Rectal smooth muscle tissue (tissue), 1 donor: Measurements from ENCODE around the gene DIP2C.

Experiments used
- H3K27ac ChIP-seq: one replicate; pipeline ENCODE4 v1.7.0; 2013; ENCODE audit warnings: low read depth, low read length, inconsistent platforms
- H3K27me3 ChIP-seq: one replicate; pipeline ENCODE4 v1.7.0; 2013; ENCODE audit warnings: low read length; ENCODE audit not compliant: control insufficient read depth, insufficient read depth
- H3K36me3 ChIP-seq: one replicate; pipeline ENCODE4 v1.7.0; 2013; ENCODE audit warnings: low read length; ENCODE audit not compliant: control insufficient read depth, insufficient read depth
- H3K4me1 ChIP-seq: one replicate; pipeline ENCODE4 v1.7.0; 2013; ENCODE audit warnings: low read length; ENCODE audit not compliant: control insufficient read depth, insufficient read depth
- H3K4me3 ChIP-seq: one replicate; pipeline ENCODE4 v1.7.0; 2013; ENCODE audit warnings: low read length
- H3K9ac ChIP-seq: one replicate; pipeline ENCODE4 v1.7.0; 2013; ENCODE audit warnings: low read length

Gene DIP2C

GRCh38 chr10:235915-236314 lies 453.6 kb downstream of the DIP2C start:
- Histone ChIP-seq H3K4me1 (no peaks in the 10 kb centered on the region), H3K4me3 (no peak overlapping the region), H3K27me3 (no peaks in the 10 kb centered on the region), H3K9ac (no peak overlapping the region), H3K36me3 (peaks cover 6% of the 10 kb centered on the region), H3K27ac (no peak overlapping the region)

- Histone ChIP-seq H3K4me1 (no peaks in the 10 kb centered on the region), H3K27ac (no peak overlapping the region), H3K9ac (no peak overlapping the region), H3K36me3 (peaks cover 6% of the 10 kb centered on the region), H3K4me3 (no peak overlapping the region), H3K27me3 (no peaks in the 10 kb centered on the region)
Measured at GRCh38 chr10:234708-235406, 454.6 kb downstream of the DIP2C start.

- Histone ChIP-seq H3K27ac (no peak overlapping the region), H3K9ac (no peak overlapping the region), H3K4me1 (no peaks in the 10 kb centered on the region), H3K36me3 (peaks cover 3% of the 10 kb centered on the region), H3K27me3 (no peaks in the 10 kb centered on the region), H3K4me3 (no peak overlapping the region)
Measured at GRCh38 chr10:232878-233277, 456.6 kb downstream of the DIP2C start.

GRCh38 chr10:232061-232460 lies 457.4 kb downstream of the DIP2C start:
- H3K27me3 ChIP-seq: no peaks in the 10 kb centered on the region
- no peaks in the 10 kb centered on the region for H3K4me1 ChIP-seq
- H3K27ac ChIP-seq: no peak overlapping the region
- H3K36me3 ChIP-seq: no peaks in the 10 kb centered on the region
- no peak overlapping the region for H3K4me3 ChIP-seq
- H3K9ac ChIP-seq: no peak overlapping the region

GRCh38 chr10:230758-231157 lies 458.7 kb downstream of the DIP2C start:
- H3K4me3 ChIP-seq: no peak overlapping the region
- no peaks in the 10 kb centered on the region for H3K4me1 ChIP-seq
- H3K27me3 ChIP-seq: no peaks in the 10 kb centered on the region
- no peak overlapping the region for H3K27ac ChIP-seq
- no peak overlapping the region for H3K9ac ChIP-seq
- no peaks in the 10 kb centered on the region for H3K36me3 ChIP-seq

- no peak overlapping the region for H3K9ac ChIP-seq
- H3K4me1 ChIP-seq: no peaks in the 10 kb centered on the region
- no peak overlapping the region for H3K4me3 ChIP-seq
- H3K36me3 ChIP-seq: no peaks in the 10 kb centered on the region
- no peak overlapping the region for H3K27ac ChIP-seq
- no peaks in the 10 kb centered on the region for H3K27me3 ChIP-seq
Measured at GRCh38 chr10:228366-228765, 461.1 kb downstream of the DIP2C start.

GRCh38 chr10:227014-227413 lies 462.5 kb downstream of the DIP2C start:
- H3K27me3 ChIP-seq: no peaks in the 10 kb centered on the region
- H3K4me3 ChIP-seq: no peak overlapping the region
- no peak overlapping the region for H3K9ac ChIP-seq
- no peak overlapping the region for H3K27ac ChIP-seq
- H3K4me1 ChIP-seq: no peaks in the 10 kb centered on the region
- no peaks in the 10 kb centered on the region for H3K36me3 ChIP-seq

GRCh38 chr10:226018-226417 lies 463.4 kb downstream of the DIP2C start:
- Histone ChIP-seq H3K36me3 (no peaks in the 10 kb centered on the region), H3K9ac (no peak overlapping the region), H3K27me3 (no peaks in the 10 kb centered on the region), H3K27ac (no peak overlapping the region), H3K4me1 (no peaks in the 10 kb centered on the region), H3K4me3 (no peak overlapping the region)

- Histone ChIP-seq H3K27ac (no peak overlapping the region), H3K9ac (no peak overlapping the region), H3K27me3 (no peaks in the 10 kb centered on the region), H3K4me1 (no peaks in the 10 kb centered on the region), H3K4me3 (no peak overlapping the region), H3K36me3 (no peaks in the 10 kb centered on the region)
Measured at GRCh38 chr10:224571-224970, 464.9 kb downstream of the DIP2C start.
